GM21786 (cell line): ENCODE measurements around the gene SSR4.
"Not testable (repeated sequence)": the region's sequence is repeated elsewhere in the genome, so short reads cannot be mapped to it uniquely, and the experiment has no call there.

Source experiments
- ATAC-seq: cut with Tn5 transposase; IDR thresholded peaks from one replicate; pipeline ENCODE4 v1.9.1; 2021; ENCODE audit not compliant: unreplicated experiment

Gene SSR4

GRCh38 chrX:153803211-153804099 lies 9.0 kb downstream of the SSR4 start:
- no peak for ATAC-seq

GRCh38 chrX:153804100-153804595 lies 9.7 kb downstream of the SSR4 start:
- no peak for ATAC-seq

- no peak for ATAC-seq
These were observed 10.2 kb downstream of the SSR4 start for GRCh38 chrX:153804621-153805020.

- ATAC-seq = no peak
These were observed 11.0 kb downstream of the SSR4 start for GRCh38 chrX:153805436-153805835.

- ATAC-seq = no peak
These were observed 12.6 kb downstream of the SSR4 start for GRCh38 chrX:153806999-153807575.

GRCh38 chrX:153807976-153808375 lies 13.5 kb downstream of the SSR4 start:
- no peak for ATAC-seq

GRCh38 chrX:153812220-153812619 lies 17.8 kb downstream of the SSR4 start:
- ATAC-seq = no peak

- ATAC-seq = no peak
These were observed 18.7 kb downstream of the SSR4 start for GRCh38 chrX:153813161-153813560.

GRCh38 chrX:153814591-153815315 lies 20.3 kb downstream of the SSR4 start:
- no peak for ATAC-seq

GRCh38 chrX:153816831-153817690 lies 22.6 kb downstream of the SSR4 start:
- ATAC-seq = no peak

GRCh38 chrX:153818064-153818463 lies 23.6 kb downstream of the SSR4 start:
- not testable (repeated sequence) for ATAC-seq

- ATAC-seq = no peak
These were observed 24.3 kb downstream of the SSR4 start for GRCh38 chrX:153818571-153819383.

GRCh38 chrX:153819384-153820040 lies 25.0 kb downstream of the SSR4 start:
- no peak for ATAC-seq

- ATAC-seq = no peak
These were observed 26.1 kb downstream of the SSR4 start for GRCh38 chrX:153820601-153821000.

- ATAC-seq = no peak
These were observed 26.6 kb downstream of the SSR4 start for GRCh38 chrX:153821066-153821465.

GRCh38 chrX:153824348-153824747 lies 29.9 kb downstream of the SSR4 start:
- no peak for ATAC-seq

GRCh38 chrX:153825042-153825441 lies 30.6 kb downstream of the SSR4 start:
- ATAC-seq = no peak

- no peak for ATAC-seq
These were observed 32.5 kb downstream of the SSR4 start for GRCh38 chrX:153827016-153827415.

- ATAC-seq = no peak
These were observed 33.4 kb downstream of the SSR4 start for GRCh38 chrX:153827903-153828302.
